IMR-90 (cell line): ENCODE measurements around the gene TOMM34. TPM values are rescaled to one million over a fixed set of nuclear protein-coding genes. Genes with fewer than 3 reads are reported as not detected.

Experiments
- ATAC-seq: fragments of 200-7000 bp; cut with Tn5 transposase; 2 replicates; pipeline ENCODE4 v1.9.1; 2020; ENCODE audit warnings: low read depth, mild to moderate bottlenecking, moderate library complexity
- BruUV-seq: library from RNA; stranded (reverse); fragments of 400-500 nt; replicated peaks from 2 replicates; lab custom pipeline; 2021; lab: Mats Ljungman, UMichigan
- CTCF ChIA-PET: fragments of 300-600 bp; formaldehyde crosslinking; extraction: SDS; loops from one replicate; lab custom pipeline; 2021; ENCODE audit warnings: antibody characterized with exemption; lab: Yijun Ruan, JAX
- POLR2A ChIA-PET: fragments of 300-600 bp; sonication (Branson Sonifier 250); formaldehyde crosslinking; loops from one replicate; lab custom pipeline; 2022; ENCODE audit warnings: antibody characterized with exemption; ENCODE audit not compliant: unreplicated experiment; lab: Charles Lee
- DNase-seq: peaks from one replicate; pipeline ENCODE4 v3.0.0; 2013
- H2AFZ ChIP-seq: replicated peaks from 2 replicates; pipeline ENCODE3; 2013; ENCODE audit warnings: low read length, mild to moderate bottlenecking; ENCODE audit not compliant: poor library complexity
- H2AK5ac ChIP-seq: 2 replicates; pipeline ENCODE4 v1.6.1; 2013; ENCODE audit warnings: low read depth, low read length, inconsistent platforms
- H2AK9ac ChIP-seq: replicated peaks from 2 replicates; pipeline ENCODE3; 2013; ENCODE audit warnings: mild to moderate bottlenecking, low read depth, low read length, moderate library complexity; ENCODE audit not compliant: poor library complexity
- H2BK120ac ChIP-seq: 2 replicates; pipeline ENCODE4 v1.6.1; 2013; ENCODE audit warnings: low read depth, low read length, inconsistent platforms
- H2BK15ac ChIP-seq: 3 replicates; pipeline ENCODE4 v1.6.1; 2013; ENCODE audit warnings: low read depth, low read length, inconsistent platforms
- H2BK20ac ChIP-seq: 2 replicates; pipeline ENCODE4 v1.6.1; 2013; ENCODE audit warnings: low read depth, mild to moderate bottlenecking, inconsistent platforms, low read length, moderate library complexity
- H2BK5ac ChIP-seq: 2 replicates; pipeline ENCODE4 v1.6.1; 2013; ENCODE audit warnings: mild to moderate bottlenecking, low read depth, low read length, inconsistent platforms; ENCODE audit not compliant: poor library complexity, severe bottlenecking
- H3K14ac ChIP-seq: replicated peaks from 2 replicates; pipeline ENCODE4 v1.6.1; 2013; ENCODE audit warnings: low read depth, low read length, inconsistent platforms
- H3K18ac ChIP-seq: 2 replicates; pipeline ENCODE4 v1.6.1; 2013; ENCODE audit warnings: low read depth, low read length, control low read depth
- H3K23ac ChIP-seq: 2 replicates; pipeline ENCODE4 v1.6.1; 2013; ENCODE audit warnings: low read depth, low read length, inconsistent platforms
- H3K27ac ChIP-seq: 2 replicates; pipeline ENCODE4 v1.5.1; 2013; ENCODE audit warnings: mild to moderate bottlenecking, control low read depth, low read length; ENCODE audit not compliant: insufficient read depth
- H3K27me3 ChIP-seq: 2 replicates; pipeline ENCODE4 v1.6.1; 2013; ENCODE audit warnings: low read length; ENCODE audit not compliant: control insufficient read depth, insufficient read depth
- H3K36me3 ChIP-seq: 2 replicates; pipeline ENCODE4 v1.6.1; 2013; ENCODE audit warnings: low read length, mixed read lengths; ENCODE audit not compliant: control insufficient read depth, insufficient read depth
- H3K4ac ChIP-seq: 2 replicates; pipeline ENCODE4 v1.6.1; 2013; ENCODE audit warnings: low read depth, low read length, inconsistent platforms
- H3K4me1 ChIP-seq: 2 replicates; pipeline ENCODE4 v1.6.1; 2013; ENCODE audit warnings: low read length, mixed read lengths; ENCODE audit not compliant: control insufficient read depth, insufficient read depth
- H3K4me2 ChIP-seq: 2 replicates; pipeline ENCODE4 v1.6.1; 2013; ENCODE audit warnings: low read depth, mild to moderate bottlenecking, control low read depth, low read length, moderate library complexity
- H3K4me3 ChIP-seq: 2 replicates; pipeline ENCODE4 v1.5.1; 2013; ENCODE audit warnings: low read depth, mild to moderate bottlenecking, control low read depth, low read length, moderate library complexity; ENCODE audit not compliant: insufficient read depth
- H3K56ac ChIP-seq: 2 replicates; pipeline ENCODE4 v1.6.1; 2013; ENCODE audit warnings: low read length, inconsistent platforms; ENCODE audit not compliant: insufficient read depth; ENCODE audit errors: extremely low read depth
- H3K79me1 ChIP-seq, 2 experiments: 2 replicates each; pipeline ENCODE4 v1.6.1; 2013; ENCODE audit warnings: low read length in 2 of 2, inconsistent platforms in 1 of 2, low read depth in 1 of 2
- H3K9ac ChIP-seq: 2 replicates; pipeline ENCODE4 v1.6.1; 2013; ENCODE audit warnings: low read depth, low read length, control low read depth
- H3K9me1 ChIP-seq: 2 replicates; pipeline ENCODE4 v1.6.1; 2013; ENCODE audit warnings: low read length, inconsistent platforms; ENCODE audit not compliant: insufficient read depth
- H3K9me3 ChIP-seq: 2 replicates; pipeline ENCODE4 v1.6.1; 2013; ENCODE audit warnings: low read length; ENCODE audit not compliant: control insufficient read depth, insufficient read depth
- H4K20me1 ChIP-seq: 2 replicates; pipeline ENCODE4 v1.6.1; 2013; ENCODE audit warnings: low read length, inconsistent platforms; ENCODE audit not compliant: insufficient read depth
- H4K5ac ChIP-seq: 2 replicates; pipeline ENCODE4 v1.6.1; 2013; ENCODE audit warnings: mild to moderate bottlenecking, low read depth, low read length, control low read depth
- H4K8ac ChIP-seq, 2 experiments: 2 replicates each; pipeline ENCODE4 v1.6.1; 2013; ENCODE audit warnings: low read depth in 2 of 2, low read length in 2 of 2, control low read depth in 1 of 2, inconsistent platforms in 1 of 2
- H4K91ac ChIP-seq: 2 replicates; pipeline ENCODE4 v1.6.1; 2013; ENCODE audit warnings: low read depth, low read length, inconsistent platforms; ENCODE audit not compliant: insufficient read depth
- ELK1 ChIP-seq: fragments of 150-350 bp; IDR thresholded peaks from 2 replicates; pipeline ENCODE4 v1.6.1; 2016; ENCODE audit warnings: low read depth, mild to moderate bottlenecking, low read length, moderate library complexity, borderline replicate concordance
- MXI1 ChIP-seq: IDR thresholded peaks from 2 replicates; pipeline ENCODE4 v1.6.1; 2012; ENCODE audit warnings: low read depth, mild to moderate bottlenecking, low read length, moderate library complexity, borderline replicate concordance
- NFE2L2 ChIP-seq: fragments of 150-350 bp; IDR thresholded peaks from 2 replicates; pipeline ENCODE4 v1.6.1; 2016; ENCODE audit warnings: low read depth, mild to moderate bottlenecking, low read length
- RAD21 ChIP-seq: IDR thresholded peaks from 2 replicates; pipeline ENCODE4 v1.6.1; 2012; ENCODE audit warnings: low read length, improper control_type of control experiment
- RCOR1 ChIP-seq: IDR thresholded peaks from 2 replicates; pipeline ENCODE4 v1.6.1; 2012; ENCODE audit warnings: mild to moderate bottlenecking, low read length, improper control_type of control experiment; ENCODE audit not compliant: insufficient replicate concordance
- USF2 ChIP-seq: fragments of 150-350 bp; IDR thresholded peaks from 2 replicates; pipeline ENCODE4 v1.6.1; 2017; ENCODE audit warnings: mild to moderate bottlenecking, antibody characterized with exemption, low read length, low read depth
- WGBS, 2 experiments: methylation state at CpG; one replicate each; pipeline versions ENCODE4 v1.1.5 to v1.1.7; 2013; ENCODE audit warnings: missing lambda C conversion rate in 2 of 2; ENCODE audit not compliant: insufficient read length in 1 of 2; ENCODE audit errors: extremely low coverage in 2 of 2; 5-methylcytosine and 5-hydroxymethylcytosine counted together
- dilution Hi-C: fragments of 300-500 bp; cut with HindIII; formaldehyde crosslinking; loops from one replicate; pipeline ENCODE4 v1.14.3; 2018; ENCODE audit warnings: low sequenced_read_pairs; ENCODE audit not compliant: unreplicated experiment
- in situ Hi-C: fragments of 300-500 bp; cut with MboI; formaldehyde crosslinking; loops from 3 replicates; pipeline ENCODE4 v1.14.3; 2019; ENCODE audit warnings: low sequenced_read_pairs, inconsistent platforms, mixed read lengths
- intact Hi-C: fragments of 100-400 bp; cut with micrococcal nuclease; formaldehyde crosslinking; loops from 2 replicates; pipeline ENCODE4 v1.10.0; 2022
- polyA plus RNA-seq, 3 experiments: library from polyadenylated mRNA; depleted of rRNA; stranded (reverse); fragments of >200 nt; gene quantifications; 2 replicates each; pipeline ENCODE4 v1.2.3, GENCODE V29; 2012; ENCODE audit warnings: low replicate concordance in 1 of 3
- total RNA-seq: library from RNA; depleted of rRNA; stranded (reverse); fragments of >200 nt; gene quantifications from 2 replicates; pipeline ENCODE4 v1.2.3, GENCODE V29; 2012
- TF ChIP-seq, protein P1 (sequence below): conservative IDR thresholded peaks from 2 replicates; pipeline ENCODE4 v1.5.1; 2012; ENCODE audit warnings: mild to moderate bottlenecking, low read depth, low read length, improper control_type of control experiment

TOMM34 gene
- total and polyA plus RNA-seq, 2 of the 4 experiments (the other 2 are of a cell fraction): 97.5 to 101 TPM

- H2AFZ ChIP-seq: no peak overlapping the region
- DNase-seq: no peak
- H3K56ac ChIP-seq: no peak overlapping the region
- H3K4ac ChIP-seq: no peak overlapping the region
- H3K4me2 ChIP-seq: no peak overlapping the region
- no CpG with 5 or more reads among the region's 18 CpGs for WGBS, 2 experiments
- H3K4me1 ChIP-seq: no peaks in the 10 kb centered on the region
- BruUV-seq: no TSS peak
- H2BK15ac ChIP-seq: no peak overlapping the region
- H3K9me3 ChIP-seq: no peaks in the 10 kb centered on the region
- no peak overlapping the region for H2AK9ac ChIP-seq
- peaks cover 32% of the 10 kb centered on the region for H3K36me3 ChIP-seq
- H3K9ac ChIP-seq: no peak overlapping the region
- no peak overlapping the region for H2BK120ac ChIP-seq
- in situ Hi-C loops (no loop called here), intact Hi-C loops (no loop called here), dilution Hi-C loops (no loop called here)
- no peak overlapping the region for H3K23ac ChIP-seq
- H4K20me1 ChIP-seq: no peaks in the 10 kb centered on the region
- no peak overlapping the region for H3K4me3 ChIP-seq
- no peaks in the 10 kb centered on the region for H3K27me3 ChIP-seq
- peaks cover 3% of the 10 kb centered on the region; the same call in 1 of the 2 replicates for H3K9me1 ChIP-seq
- H4K8ac ChIP-seq: no peak overlapping the region
- H2BK5ac ChIP-seq: no peak overlapping the region
- no peak overlapping the region for H4K91ac ChIP-seq
- no peak for ATAC-seq
- TF ChIP-seq USF2: no peak
- no peak for TF ChIP-seq NFE2L2
- no peak for TF ChIP-seq ELK1
- TF ChIP-seq MXI1: no peak
- TF ChIP-seq RCOR1: no peak
- TF ChIP-seq, protein P1, sequence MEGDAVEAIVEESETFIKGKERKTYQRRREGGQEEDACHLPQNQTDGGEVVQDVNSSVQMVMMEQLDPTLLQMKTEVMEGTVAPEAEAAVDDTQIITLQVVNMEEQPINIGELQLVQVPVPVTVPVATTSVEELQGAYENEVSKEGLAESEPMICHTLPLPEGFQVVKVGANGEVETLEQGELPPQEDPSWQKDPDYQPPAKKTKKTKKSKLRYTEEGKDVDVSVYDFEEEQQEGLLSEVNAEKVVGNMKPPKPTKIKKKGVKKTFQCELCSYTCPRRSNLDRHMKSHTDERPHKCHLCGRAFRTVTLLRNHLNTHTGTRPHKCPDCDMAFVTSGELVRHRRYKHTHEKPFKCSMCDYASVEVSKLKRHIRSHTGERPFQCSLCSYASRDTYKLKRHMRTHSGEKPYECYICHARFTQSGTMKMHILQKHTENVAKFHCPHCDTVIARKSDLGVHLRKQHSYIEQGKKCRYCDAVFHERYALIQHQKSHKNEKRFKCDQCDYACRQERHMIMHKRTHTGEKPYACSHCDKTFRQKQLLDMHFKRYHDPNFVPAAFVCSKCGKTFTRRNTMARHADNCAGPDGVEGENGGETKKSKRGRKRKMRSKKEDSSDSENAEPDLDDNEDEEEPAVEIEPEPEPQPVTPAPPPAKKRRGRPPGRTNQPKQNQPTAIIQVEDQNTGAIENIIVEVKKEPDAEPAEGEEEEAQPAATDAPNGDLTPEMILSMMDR: no peak
- no peak for TF ChIP-seq RAD21
- no peak overlapping the region for H3K14ac ChIP-seq
- no peak overlapping the region for H4K5ac ChIP-seq
- no peak overlapping the region for H3K27ac ChIP-seq
- H2AK5ac ChIP-seq: no peak overlapping the region
- H3K18ac ChIP-seq: no peak overlapping the region
- POLR2A ChIA-PET: no interaction called here
- CTCF ChIA-PET: no interaction called here
- no peak overlapping the region for H2BK20ac ChIP-seq
- no peaks in the 10 kb centered on the region for H3K79me1 ChIP-seq
Observed at GRCh38 chr20:44930517-44931168, 29.6 kb downstream of the TOMM34 start.
